TTC549 (cell line): ENCODE results near the gene PPP1R12C.

Source experiments
- FAIRE-seq: peaks from 2 replicates; lab custom pipeline; 2012; peaks lifted over from hg19 to GRCh38; lab: Jason Lieb, UNC

The PPP1R12C gene

DNA sequence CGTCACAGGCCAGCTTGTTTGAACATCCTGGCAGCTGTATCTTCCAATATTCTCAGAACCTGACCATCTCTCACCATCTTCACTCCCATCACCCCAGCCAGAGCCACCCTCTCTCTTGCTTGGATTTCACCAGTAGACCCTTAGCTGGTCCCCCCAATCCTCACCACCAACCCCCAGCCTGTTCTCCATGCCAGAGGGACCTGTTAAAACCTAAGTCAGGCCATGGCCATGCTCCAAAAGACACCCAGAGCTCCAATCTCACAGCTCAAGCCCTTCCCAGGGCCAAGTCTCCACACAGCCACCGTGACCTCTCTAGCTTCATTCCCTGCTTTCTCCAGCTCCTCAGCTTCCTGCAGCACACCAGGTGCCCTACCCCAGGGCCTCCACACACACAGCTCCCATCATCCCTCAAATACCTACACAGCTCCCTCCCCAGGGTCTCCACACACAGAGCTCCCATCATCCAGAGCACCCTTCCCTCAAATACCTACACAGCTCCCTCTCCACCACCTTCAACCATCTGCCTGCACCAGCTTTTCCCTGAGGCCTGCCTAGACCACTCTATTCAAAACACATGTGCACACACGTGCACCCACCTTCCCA is 28.0 kb downstream of the PPP1R12C start:
- no peak for FAIRE-seq

DNA sequence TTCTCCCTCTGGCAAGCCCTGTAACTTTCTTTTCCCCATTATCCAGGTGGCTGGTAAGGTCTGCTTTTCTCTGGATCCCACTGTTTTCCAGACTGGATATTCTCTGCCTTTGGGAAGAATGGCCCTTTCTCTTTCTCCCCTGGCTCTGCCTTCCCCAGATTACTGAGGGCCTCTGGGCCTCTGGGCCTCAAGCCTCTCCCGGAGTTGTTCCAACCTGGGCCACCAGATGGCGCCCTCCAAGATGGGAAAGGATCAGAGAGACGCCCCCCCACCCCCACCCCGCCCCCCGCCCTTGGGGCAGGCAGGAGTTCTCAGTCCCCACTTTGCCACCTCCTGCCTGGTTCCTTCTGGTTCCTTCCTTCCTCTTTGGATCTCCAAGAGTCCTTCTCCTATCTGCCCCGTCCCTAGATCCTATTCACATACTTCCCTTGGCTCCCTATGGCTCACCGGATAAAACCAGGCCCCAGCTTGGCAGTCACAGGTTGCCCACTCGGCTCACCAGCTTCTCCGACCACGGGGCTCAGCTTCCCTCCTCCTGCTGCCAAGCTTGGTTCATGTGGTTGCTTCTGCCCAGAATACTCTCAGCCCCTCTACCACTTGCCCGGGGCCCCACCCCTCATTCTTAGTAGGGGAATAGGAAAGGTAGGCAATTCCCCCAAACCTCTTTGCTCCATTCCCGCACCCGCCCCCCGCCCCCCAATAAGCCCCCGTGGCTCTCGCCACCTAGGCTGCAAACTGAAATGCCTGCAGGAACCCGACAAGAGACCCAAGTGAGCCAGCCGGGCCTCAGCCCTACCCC is 28.7 kb downstream of the PPP1R12C start:
- no peak for FAIRE-seq

- no peak for FAIRE-seq
Measured at GRCh38 chr19:55088021-55088451, 29.4 kb downstream of the PPP1R12C start.

DNA sequence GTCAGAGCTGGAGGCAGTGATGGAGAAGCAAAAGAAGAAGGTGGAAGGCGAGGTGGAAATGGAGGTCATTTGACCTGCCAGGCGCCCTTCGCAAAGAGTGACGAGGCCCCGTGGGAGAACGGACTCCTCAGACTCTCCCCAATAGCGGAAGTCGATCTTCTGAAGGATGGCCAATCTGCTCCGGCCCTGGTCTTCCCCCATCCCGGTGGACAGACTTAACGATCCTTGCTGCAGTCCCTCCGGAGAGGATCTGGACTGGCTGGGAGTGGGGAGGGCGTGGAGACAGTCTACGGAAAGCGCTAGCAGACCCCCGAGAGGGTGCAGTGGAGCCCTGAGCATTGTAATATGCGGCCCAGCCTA is 29.9 kb downstream of the PPP1R12C start:
- FAIRE-seq, result no peak

DNA sequence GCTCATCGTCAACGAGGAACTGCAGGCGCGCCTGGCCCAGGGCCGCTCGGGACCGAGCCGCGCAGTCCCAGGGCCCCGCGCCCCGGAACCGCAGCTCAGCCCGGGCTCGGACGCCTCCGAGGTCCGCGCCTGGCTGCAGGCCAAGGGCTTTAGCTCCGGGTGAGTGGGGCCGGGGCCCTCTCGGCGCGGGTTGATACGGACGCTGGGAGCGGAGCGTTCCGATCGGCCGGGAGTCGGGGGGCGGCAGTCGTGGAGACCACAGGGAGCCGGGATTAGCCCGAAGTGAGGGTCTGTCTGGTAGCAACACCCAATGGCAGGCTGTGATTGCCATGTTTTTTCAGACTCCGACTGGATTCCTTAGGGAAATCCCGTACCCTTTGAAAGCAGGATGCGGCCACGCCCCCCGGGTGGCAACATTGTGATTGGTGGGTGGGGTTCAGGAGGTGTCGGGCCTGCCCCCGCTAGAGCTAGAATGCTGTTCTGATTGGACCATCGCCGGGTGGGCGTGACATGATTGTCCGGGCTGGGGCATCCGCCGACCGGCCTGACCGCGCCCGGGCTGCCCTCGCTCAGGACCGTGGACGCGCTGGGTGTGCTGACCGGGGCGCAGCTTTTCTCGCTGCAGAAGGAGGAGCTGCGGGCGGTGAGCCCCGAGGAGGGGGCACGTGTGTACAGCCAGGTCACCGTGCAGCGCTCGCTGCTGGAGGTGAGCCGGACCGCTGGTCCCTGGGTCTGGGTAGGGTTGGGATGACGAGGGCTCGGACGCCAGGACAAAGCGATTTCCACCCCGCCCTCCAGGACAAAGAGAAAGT is 30.5 kb downstream of the PPP1R12C start:
- FAIRE-seq, result no peak

DNA sequence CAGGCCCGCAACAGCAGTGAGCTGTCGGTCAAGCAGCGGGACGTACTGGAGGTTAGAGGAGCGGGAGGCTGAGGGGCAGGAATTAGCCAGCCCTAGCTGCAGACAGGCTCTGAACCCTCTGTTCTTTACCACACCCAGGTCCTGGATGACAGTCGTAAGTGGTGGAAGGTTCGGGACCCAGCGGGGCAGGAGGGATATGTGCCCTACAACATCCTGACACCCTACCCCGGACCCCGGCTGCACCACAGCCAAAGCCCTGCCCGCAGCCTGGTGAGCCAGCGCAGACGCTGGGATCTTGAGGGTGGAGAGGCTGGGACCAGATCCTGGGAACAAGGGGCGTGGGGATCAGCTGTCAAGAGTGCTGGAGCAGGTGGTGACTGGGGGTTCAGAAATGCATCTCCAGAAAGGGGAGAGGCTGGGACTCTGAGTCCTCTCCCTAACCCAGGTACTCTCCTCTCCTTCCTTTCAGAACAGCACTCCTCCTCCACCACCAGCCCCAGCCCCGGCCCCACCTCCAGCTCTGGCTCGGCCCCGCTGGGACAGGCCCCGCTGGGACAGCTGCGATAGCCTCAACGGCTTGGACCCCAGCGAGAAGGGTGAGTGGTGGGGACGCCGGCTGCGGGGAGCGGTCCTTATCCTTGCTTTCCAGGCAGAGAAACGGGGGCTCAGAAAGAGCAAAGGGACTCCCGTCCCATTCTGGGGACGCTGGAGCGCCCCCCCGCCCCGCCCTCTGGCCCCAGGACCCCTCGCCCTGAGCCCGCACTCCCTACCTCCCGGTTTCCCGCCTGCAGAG is 31.3 kb downstream of the PPP1R12C start:
- no peak for FAIRE-seq

DNA sequence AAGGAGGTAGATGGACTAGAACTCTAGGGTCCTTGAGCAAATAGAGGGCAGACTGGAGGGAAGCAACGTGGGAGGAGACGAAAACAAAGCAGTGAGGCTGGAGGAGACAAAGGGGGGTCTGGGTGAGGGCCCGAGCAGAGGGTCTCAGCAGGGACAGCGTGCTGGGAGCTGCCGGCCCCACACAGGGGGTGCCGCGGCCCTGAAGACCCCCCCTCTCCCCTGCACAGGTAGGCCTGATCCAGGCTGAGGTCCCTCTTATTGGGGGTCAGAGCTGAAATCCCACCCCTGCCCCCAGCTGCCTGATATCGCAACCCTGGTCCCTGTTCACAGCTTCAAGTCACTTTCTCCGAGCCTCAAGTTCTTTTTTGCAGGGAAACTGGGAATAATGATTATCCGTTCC is 33.0 kb downstream of the PPP1R12C start:
- FAIRE-seq, result no peak

- no peak for FAIRE-seq
Measured at GRCh38 chr19:55083004-55083850, 34.2 kb downstream of the PPP1R12C start.

- FAIRE-seq, result no peak
Measured at GRCh38 chr19:55082020-55082851, 35.2 kb downstream of the PPP1R12C start.

DNA sequence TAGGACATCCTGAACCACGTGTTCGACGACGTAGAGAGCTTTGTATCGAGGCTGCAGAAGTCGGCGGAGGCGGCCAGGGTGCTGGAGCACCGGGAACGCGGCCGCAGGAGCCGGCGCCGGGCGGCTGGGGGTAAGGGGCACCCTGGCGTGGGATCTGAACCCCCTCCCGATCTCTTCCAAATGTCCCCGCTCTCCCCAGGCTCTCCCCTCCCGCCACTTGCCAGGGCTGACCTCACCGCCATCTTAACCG is 35.7 kb downstream of the PPP1R12C start:
- FAIRE-seq, result no peak

DNA sequence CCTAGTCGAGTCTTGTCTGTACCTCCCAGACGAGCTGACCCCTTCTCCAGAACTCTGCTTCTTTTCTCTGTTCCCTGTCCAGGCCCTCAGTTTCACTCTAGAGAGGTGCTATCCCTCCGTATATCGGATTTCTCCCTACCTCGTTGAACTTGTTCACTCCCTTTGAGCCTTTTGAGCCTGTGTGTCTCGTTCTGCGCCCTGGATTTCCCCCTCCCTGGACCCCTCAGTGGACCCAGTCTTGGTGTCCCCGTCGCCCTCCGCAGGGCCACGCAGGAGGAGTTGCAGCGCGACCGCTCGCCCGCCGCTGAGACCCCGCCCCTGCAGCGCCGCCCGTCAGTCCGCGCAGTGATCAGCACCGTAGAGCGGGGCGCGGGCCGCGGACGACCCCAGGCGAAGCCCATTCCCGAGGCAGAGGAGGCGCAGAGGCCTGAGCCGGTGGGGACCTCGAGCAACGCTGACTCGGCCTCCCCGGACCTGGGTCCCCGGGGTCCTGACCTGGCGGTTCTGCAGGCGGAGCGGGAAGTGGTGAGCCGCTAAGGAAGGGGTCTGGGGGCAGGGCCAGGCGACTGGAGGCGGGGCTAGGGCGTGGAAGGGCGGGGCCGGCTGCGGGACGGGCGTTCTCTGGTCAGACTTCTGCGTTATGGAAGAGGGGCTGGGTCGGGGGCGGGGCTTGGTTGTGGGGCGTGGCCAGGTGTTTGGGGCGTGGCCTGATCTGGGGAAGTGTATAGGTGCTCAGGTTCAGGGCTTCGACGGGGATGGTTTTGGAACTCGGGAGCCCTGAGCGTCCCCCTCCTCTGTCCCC is 36.3 kb downstream of the PPP1R12C start:
- FAIRE-seq, result no peak

- no peak for FAIRE-seq
Measured at GRCh38 chr19:55080121-55080967, 37.1 kb downstream of the PPP1R12C start.

DNA sequence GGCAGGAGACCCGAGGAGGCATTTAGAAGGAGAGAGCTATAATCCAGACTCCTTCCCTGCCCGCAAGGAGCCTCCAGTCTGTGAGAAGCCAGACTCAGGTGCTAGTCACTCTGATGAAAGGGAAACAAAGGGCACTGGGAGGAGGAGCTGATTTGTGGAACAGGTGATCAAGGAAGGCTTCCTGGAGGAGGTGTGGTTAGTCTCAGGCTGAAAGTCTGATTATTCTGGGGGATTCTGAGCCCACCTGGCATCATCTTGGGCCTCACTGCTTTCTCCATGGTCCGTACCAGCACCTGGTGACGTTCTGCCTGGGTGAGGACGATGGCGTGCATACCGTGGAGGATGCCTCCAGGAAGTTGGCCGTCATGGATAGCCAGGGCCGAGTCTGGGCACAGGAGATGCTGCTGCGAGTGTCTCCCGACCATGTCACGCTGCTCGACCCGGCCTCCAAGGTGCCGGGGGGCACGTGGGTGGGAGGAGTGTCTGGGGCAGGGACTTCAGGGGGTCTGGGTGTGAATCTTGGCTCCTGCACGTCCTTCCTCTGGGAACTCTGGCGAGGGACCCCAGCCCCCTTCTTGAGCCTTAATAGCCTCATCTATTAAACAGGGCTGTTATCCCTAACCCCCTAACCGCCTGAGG is 37.9 kb downstream of the PPP1R12C start:
- no peak for FAIRE-seq

DNA sequence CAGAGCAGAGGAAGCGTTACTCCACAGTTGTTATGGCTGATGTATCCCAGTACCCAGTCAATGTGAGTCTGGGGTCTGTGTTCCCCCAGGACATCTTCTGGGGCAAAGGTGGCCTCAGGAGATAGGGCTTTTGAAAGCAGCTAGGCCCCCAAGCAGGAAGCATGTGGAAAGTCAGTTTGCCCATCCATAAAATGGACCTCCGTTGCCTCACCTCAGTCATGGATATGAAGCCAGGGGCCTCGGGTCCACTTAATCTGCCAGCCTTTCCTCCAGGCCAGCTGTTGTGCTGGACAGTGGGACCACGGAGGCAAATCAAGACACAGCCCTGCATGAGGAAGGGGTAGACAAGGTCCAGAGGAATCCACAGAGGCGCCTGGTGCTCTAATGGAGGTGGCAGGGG is 38.4 kb downstream of the PPP1R12C start:
- FAIRE-seq, result no peak

- no peak for FAIRE-seq
Measured at GRCh38 chr19:55077106-55077505, 40.3 kb downstream of the PPP1R12C start.

- FAIRE-seq, result no peak
Measured at GRCh38 chr19:55076321-55076720, 41.1 kb downstream of the PPP1R12C start.

DNA sequence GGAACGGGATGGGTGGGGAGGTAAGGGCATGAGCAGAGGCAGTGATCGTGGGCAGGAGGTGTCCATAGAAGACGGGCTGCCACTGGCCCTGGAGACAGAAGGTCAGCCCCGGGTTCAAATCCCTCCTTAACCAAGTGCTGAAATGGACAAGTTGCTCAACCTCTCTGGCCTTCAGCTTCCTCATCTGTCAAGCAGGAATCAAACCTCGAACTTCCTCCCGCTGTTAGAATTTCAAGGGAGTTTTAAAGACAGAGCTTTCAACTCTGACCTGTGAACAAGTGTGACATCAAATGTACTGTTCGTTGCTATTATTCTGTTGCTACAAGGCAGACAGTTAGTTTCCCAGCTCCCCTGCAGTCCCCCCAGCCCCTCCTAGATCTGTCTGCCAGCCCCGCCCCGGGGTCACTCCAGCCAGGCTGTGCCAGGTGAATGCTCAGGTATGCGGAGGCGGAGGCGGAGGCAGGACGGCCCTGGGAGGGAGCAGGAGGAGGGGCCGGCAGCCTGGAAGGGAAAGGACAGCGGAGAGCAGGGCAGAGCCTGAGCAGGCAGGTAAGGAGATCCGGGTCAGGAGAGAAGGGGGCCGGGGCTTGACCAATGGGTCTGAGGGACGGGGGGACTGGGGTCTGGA is 42.0 kb downstream of the PPP1R12C start, which contains the start of gene EPS8L1:
EPS8L1 (plus strand) TSS at position 499 of the 628 bp plus-strand sequence. CDS start 576 bp downstream, outside the sequence.
- FAIRE-seq, result no peak

GRCh38 chr19:55071913-55072312 is 45.5 kb downstream of the PPP1R12C start:
- FAIRE-seq, result no peak
